Thymus (tissue), 11 donors: ENCODE results near the gene DROSHA. TPM values are rescaled to one million over a fixed set of nuclear protein-coding genes. Genes with fewer than 3 reads are reported as not detected.
"Not testable (repeated sequence)": the region's sequence is repeated elsewhere in the genome, so short reads cannot be mapped to it uniquely, and the experiment has no call there.

ENCODE experiments used
- DNase-seq, 9 donors: peaks; one replicate each; pipeline ENCODE4 v3.0.0-alpha.2; 2013; ENCODE audit warnings: low spot score in 9 of 9, low read depth in 6 of 9, missing footprints in 1 of 9
- H3K27ac ChIP-seq, 2 donors: one replicate each; pipeline ENCODE4 v1.5.1; 2013; ENCODE audit warnings: control low read depth in 1 of 2, low read depth in 1 of 2, low read length in 1 of 2, mild to moderate bottlenecking in 1 of 2, moderate library complexity in 1 of 2
- H3K27me3 ChIP-seq, 2 donors: one replicate each; pipeline ENCODE4 v1.5.1; 2013; ENCODE audit warnings: low read length in 1 of 2; ENCODE audit not compliant: control insufficient read depth in 2 of 2, insufficient read depth in 1 of 2
- H3K36me3 ChIP-seq, 2 donors: one replicate each; pipeline ENCODE4 v1.5.1; 2013; ENCODE audit warnings: low read length in 1 of 2, mild to moderate bottlenecking in 1 of 2, moderate library complexity in 1 of 2; ENCODE audit not compliant: control insufficient read depth in 2 of 2, insufficient read depth in 2 of 2
- H3K4me1 ChIP-seq, 2 donors: one replicate each; pipeline ENCODE4 v1.5.1; 2013; ENCODE audit warnings: low read length in 2 of 2; ENCODE audit not compliant: control insufficient read depth in 2 of 2, insufficient read depth in 2 of 2
- H3K4me3 ChIP-seq, 2 donors: one replicate each; pipeline ENCODE4 v1.5.1; 2013; ENCODE audit warnings: low read length in 2 of 2, control low read depth in 1 of 2, mild to moderate bottlenecking in 1 of 2
- H3K9me3 ChIP-seq, 2 donors: one replicate each; pipeline ENCODE4 v1.5.1; 2013; ENCODE audit warnings: low read length in 1 of 2, mild to moderate bottlenecking in 1 of 2; ENCODE audit not compliant: control insufficient read depth in 2 of 2, insufficient read depth in 1 of 2
- WGBS: extraction: QIAGEN DNeasy Blood & Tissue Kit; methylation state at CpG from one replicate; pipeline ENCODE4 v1.1.7; 2013; 5-methylcytosine and 5-hydroxymethylcytosine counted together
- polyA plus RNA-seq: library from polyadenylated mRNA; stranded (reverse); fragments of 200-250 nt; gene quantifications from one replicate; pipeline ENCODE4 v1.2.3, GENCODE V29; 2013
- total RNA-seq: library from RNA; stranded (reverse); fragments of 120-200 nt; gene quantifications from one replicate; pipeline ENCODE4 v1.2.4, GENCODE V29; 2013
- donor health status: healthy.

Gene DROSHA
- total and polyA plus RNA-seq, 2 donors, result 34.4 to 138 TPM

- H3K27me3 ChIP-seq, result no peaks in the 10 kb centered on the region
- peaks cover 24 to 36% of the 10 kb centered on the region in 2 donors for H3K36me3 ChIP-seq
- H3K9me3 ChIP-seq, result no peaks in the 10 kb centered on the region
- H3K4me3 ChIP-seq, result no peak overlapping the region
- WGBS, result 95% methylated on average over 5 of the region's 5 CpGs
- no peak overlapping the region for H3K27ac ChIP-seq
- DNase-seq, result no peak
- peaks cover 0 to 2% of the 10 kb centered on the region in 2 donors for H3K4me1 ChIP-seq
These were observed 121.8 kb downstream of the DROSHA start for GRCh38 chr5:31410089-31410488.

- Histone ChIP-seq H3K27ac (no peak overlapping the region), H3K36me3 (peaks cover 26 to 46% of the 10 kb centered on the region in 2 donors), H3K27me3 (no peaks in the 10 kb centered on the region), H3K4me1 (peaks cover 0 to under 1% of the 10 kb centered on the region in 2 donors), H3K9me3 (no peaks in the 10 kb centered on the region), H3K4me3 (no peak overlapping the region)
- DNase-seq, result no peak
These were observed 123.1 kb downstream of the DROSHA start for GRCh38 chr5:31408814-31409213.

- peaks cover 21 to 41% of the 10 kb centered on the region in 2 donors for H3K36me3 ChIP-seq
These were observed 123.8 kb downstream of the DROSHA start for GRCh38 chr5:31407921-31408693.

GRCh38 chr5:31404325-31404724 is 127.6 kb downstream of the DROSHA start:
- H3K27ac ChIP-seq, result no peak overlapping the region
- peaks cover 13 to 38% of the 10 kb centered on the region in 2 donors for H3K36me3 ChIP-seq
- H3K27me3 ChIP-seq, result no peaks in the 10 kb centered on the region
- no peak overlapping the region for H3K4me3 ChIP-seq
- no peaks in the 10 kb centered on the region for H3K9me3 ChIP-seq
- H3K4me1 ChIP-seq, result no peaks in the 10 kb centered on the region
- no peak for DNase-seq
- 97% methylated on average over 3 of the region's 3 CpGs for WGBS

More at GRCh38 chr5:31407921-31408693, 123.8 kb downstream of the DROSHA start:
- H3K9me3 ChIP-seq, result no peaks in the 10 kb centered on the region
- H3K27ac ChIP-seq, result no peak overlapping the region
- no peak for DNase-seq
- H3K4me3 ChIP-seq, result no peak overlapping the region
- 96% methylated on average over 4 of the region's 4 CpGs for WGBS
- H3K27me3 ChIP-seq, result no peaks in the 10 kb centered on the region
- H3K4me1 ChIP-seq, result no peaks in the 10 kb centered on the region

GRCh38 chr5:31401691-31402090 is 130.2 kb downstream of the DROSHA start:
- WGBS, result 97% methylated on average over 3 of the region's 3 CpGs
- H3K27me3 ChIP-seq, result no peaks in the 10 kb centered on the region
- no peak overlapping the region for H3K27ac ChIP-seq
- no peaks in the 10 kb centered on the region for H3K9me3 ChIP-seq
- peaks cover 10 to 31% of the 10 kb centered on the region in 2 donors for H3K36me3 ChIP-seq
- no peak for DNase-seq
- no peaks in the 10 kb centered on the region for H3K4me1 ChIP-seq
- H3K4me3 ChIP-seq, result no peak overlapping the region

GRCh38 chr5:31397926-31398557 is 133.9 kb downstream of the DROSHA start:
- DNase-seq, result no peak
- Histone ChIP-seq H3K4me3 (no peak overlapping the region), H3K27ac (no peak overlapping the region), H3K9me3 (no peaks in the 10 kb centered on the region), H3K36me3 (peaks cover 0 to 12% of the 10 kb centered on the region in 2 donors), H3K27me3 (no peaks in the 10 kb centered on the region), H3K4me1 (no peaks in the 10 kb centered on the region)
- 89% methylated on average over 11 of the region's 11 CpGs for WGBS

GRCh38 chr5:31396611-31397295 is 135.1 kb downstream of the DROSHA start:
- no peak overlapping the region for H3K4me3 ChIP-seq
- no peaks in the 10 kb centered on the region for H3K9me3 ChIP-seq
- WGBS, result 88% methylated on average over 12 of the region's 12 CpGs
- H3K4me1 ChIP-seq, result no peaks in the 10 kb centered on the region
- H3K27ac ChIP-seq, result no peak overlapping the region
- no peak for DNase-seq
- no peaks in the 10 kb centered on the region for H3K27me3 ChIP-seq
- peaks cover 0 to 8% of the 10 kb centered on the region in 2 donors for H3K36me3 ChIP-seq

- H3K4me3 ChIP-seq, H3K9me3 ChIP-seq, H3K27ac ChIP-seq, H3K27me3 ChIP-seq, H3K4me1 ChIP-seq, DNase-seq, H3K36me3 ChIP-seq: not testable (repeated sequence)
- WGBS, result 98% methylated on average over 14 of the region's 14 CpGs
These were observed 136.3 kb downstream of the DROSHA start for GRCh38 chr5:31395450-31396045.

- Histone ChIP-seq H3K9me3 (peaks cover 0 to 1% of the 10 kb centered on the region in 2 donors), H3K4me3 (no peak overlapping the region), H3K36me3 (no peaks in the 10 kb centered on the region), H3K27me3 (no peaks in the 10 kb centered on the region), H3K4me1 (no peaks in the 10 kb centered on the region), H3K27ac (no peak overlapping the region)
- no peak for DNase-seq
- WGBS, result 96% methylated on average over 6 of the region's 6 CpGs
These were observed 138.8 kb downstream of the DROSHA start for GRCh38 chr5:31393126-31393525.
